SK-N-MC (cell line): ENCODE data around the gene CTSE.

Source experiments
- EZH2 ChIP-seq: fragments of 200-600 bp; sonication (generic); IDR thresholded peaks from one replicate; pipeline ENCODE4 v1.6.1; 2017; ENCODE audit warnings: antibody characterized with exemption
- POLR2AphosphoS5 ChIP-seq: IDR thresholded peaks from 2 replicates; pipeline ENCODE4 v1.6.1; 2012; ENCODE audit warnings: mild to moderate bottlenecking, low read depth, low read length, borderline replicate concordance

DNA sequence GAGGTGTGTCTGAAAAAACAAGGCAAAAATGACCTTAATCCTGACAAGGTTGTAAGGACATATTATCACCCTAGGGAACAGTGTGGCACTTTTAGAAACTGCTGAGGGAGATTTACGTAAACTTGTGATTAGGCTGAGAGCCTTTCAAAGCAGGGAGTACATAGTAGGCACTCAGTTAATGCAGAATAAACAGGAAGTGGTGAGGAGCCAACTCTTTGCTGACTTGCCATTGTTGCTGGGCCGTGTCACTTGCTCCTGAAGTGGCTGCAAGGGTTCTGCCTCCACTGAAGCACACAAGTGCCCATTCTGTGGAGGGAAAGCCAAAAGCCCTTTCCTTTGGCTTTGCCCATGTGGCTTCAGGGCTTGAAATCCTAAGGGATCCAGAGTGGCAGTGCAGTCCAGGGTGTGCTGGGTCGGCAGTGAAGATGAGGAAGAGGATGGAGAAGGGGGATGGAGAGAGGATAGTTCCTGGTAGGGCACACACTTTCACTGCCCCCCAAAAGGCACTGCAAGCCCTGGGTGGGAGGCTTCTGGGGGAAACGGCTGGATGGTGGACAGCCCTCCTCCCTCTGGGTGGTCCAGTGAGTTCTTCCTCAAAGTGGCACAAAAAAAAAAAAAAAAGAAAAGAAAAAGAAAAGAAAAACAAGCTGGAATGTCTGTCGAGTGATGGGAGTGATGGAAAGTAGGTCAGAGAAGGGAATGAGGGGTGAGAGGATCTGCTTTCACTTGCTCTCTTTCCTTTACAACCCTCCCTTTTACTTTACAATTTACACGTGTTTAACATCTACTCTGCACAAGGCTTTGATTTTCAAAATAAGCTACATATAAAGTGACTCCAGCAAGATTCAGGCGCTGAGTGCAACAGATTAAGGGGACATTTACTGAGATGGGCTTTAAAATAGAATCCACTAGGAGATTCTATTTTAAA lies 15.6 kb upstream of the CTSE start:
- TF ChIP-seq EZH2, result no peak
- no peak for TF ChIP-seq POLR2AphosphoS5
